ENCODE results near the gene SYT6.

Gene SYT6

GRCh38 chr1:114152508-114153260, 985 bp downstream of the SYT6 start:
- peak; percentile 43 for DNase-seq
- no CpG with 5 or more reads among the region's 89 CpGs for WGBS (ENCODE audit: extremely low coverage, insufficient coverage, low lambda C conversion rate)
- peak overlapping the region; percentile 22 for H3K4ac ChIP-seq (ENCODE audit: low read depth, low read length)
- peaks cover 14% of the 10 kb centered on the region for H3K27me3 ChIP-seq (ENCODE audit: insufficient read depth, low read length, poor library complexity)
- H2BK15ac ChIP-seq (replicated peaks; ENCODE audit: low read depth): no peak overlapping the region
- H2BK120ac ChIP-seq (ENCODE audit: low read depth, low read length): no peak overlapping the region
- H3K36me3 ChIP-seq (ENCODE audit: control insufficient read depth, insufficient read depth, low read length): no peaks in the 10 kb centered on the region
- H4K5ac ChIP-seq (ENCODE audit: low read length): no peak overlapping the region
- H3K18ac ChIP-seq (ENCODE audit: low read length): peak overlapping the region; percentile 78
- H3K56ac ChIP-seq (ENCODE audit: low read length): peak overlapping the region; percentile 86
- no peak overlapping the region for H3K27ac ChIP-seq (ENCODE audit: low read depth, low read length)
- peaks cover 1% of the 10 kb centered on the region for H3K79me1 ChIP-seq (ENCODE audit: low read length)
- H3K4me3 ChIP-seq (ENCODE audit: low read length): peak overlapping the region; percentile 43
- no peaks in the 10 kb centered on the region for H3K4me1 ChIP-seq (ENCODE audit: control insufficient read depth, low read depth, low read length)
- no peak overlapping the region for H2AK5ac ChIP-seq (ENCODE audit: low read length)
- H3K4me2 ChIP-seq (ENCODE audit: low read length): peak overlapping the region; percentile 71
- H3K79me2 ChIP-seq (ENCODE audit: control insufficient read depth, insufficient read depth, low read length): peaks cover 12% of the 10 kb centered on the region
- no peak overlapping the region for H3K23ac ChIP-seq (ENCODE audit: low read length)
- no peak overlapping the region for H2BK5ac ChIP-seq (ENCODE audit: low read length)
- peak overlapping the region; percentile 76 for H3K9ac ChIP-seq (ENCODE audit: low read length)
- peak overlapping the region; percentile 42 for H4K8ac ChIP-seq (ENCODE audit: low read depth, low read length)

GRCh38 chr1:114152089-114152507, 1.6 kb downstream of the SYT6 start:
- Histone ChIP-seq H3K4me1 (ENCODE audit: control insufficient read depth, low read depth, low read length) (no peaks in the 10 kb centered on the region), H3K79me2 (ENCODE audit: control insufficient read depth, insufficient read depth, low read length) (peaks cover 12% of the 10 kb centered on the region), H3K4me2 (ENCODE audit: low read length) (peak overlapping the region; percentile 71), H3K9ac (ENCODE audit: low read length) (peak overlapping the region; percentile 76), H3K4me3 (ENCODE audit: low read length) (peak overlapping the region; percentile 39), H3K56ac (ENCODE audit: low read length) (peak overlapping the region; percentile 86), H3K4ac (ENCODE audit: low read depth, low read length) (peak overlapping the region; percentile 19), H4K5ac (ENCODE audit: low read length) (no peak overlapping the region), H3K79me1 (ENCODE audit: low read length) (peaks cover 1% of the 10 kb centered on the region), H3K18ac (ENCODE audit: low read length) (peak overlapping the region; percentile 78), H3K27me3 (ENCODE audit: insufficient read depth, low read length, poor library complexity) (peaks cover 14% of the 10 kb centered on the region), H3K36me3 (ENCODE audit: control insufficient read depth, insufficient read depth, low read length) (no peaks in the 10 kb centered on the region), H3K23ac (ENCODE audit: low read length) (no peak overlapping the region), H2BK5ac (ENCODE audit: low read length) (no peak overlapping the region), H2BK15ac (replicated peaks; ENCODE audit: low read depth) (no peak overlapping the region), H3K27ac (ENCODE audit: low read depth, low read length) (no peak overlapping the region), H2AK5ac (ENCODE audit: low read length) (no peak overlapping the region), H4K8ac (ENCODE audit: low read depth, low read length) (no peak overlapping the region), H2BK120ac (ENCODE audit: low read depth, low read length) (no peak overlapping the region)
- DNase-seq: peak; percentile 15
- WGBS (ENCODE audit: extremely low coverage, insufficient coverage, low lambda C conversion rate): no CpG with 5 or more reads among the region's 20 CpGs

GRCh38 chr1:114150016-114150415, 3.7 kb downstream of the SYT6 start:
- DNase-seq: no peak
- H3K27ac ChIP-seq (ENCODE audit: low read depth, low read length): no peak overlapping the region
- H2BK5ac ChIP-seq (ENCODE audit: low read length): no peak overlapping the region
- H3K27me3 ChIP-seq (ENCODE audit: insufficient read depth, low read length, poor library complexity): peaks cover 14% of the 10 kb centered on the region
- no peak overlapping the region for H3K4me3 ChIP-seq (ENCODE audit: low read length)
- WGBS (ENCODE audit: extremely low coverage, insufficient coverage, low lambda C conversion rate): no CpG with 5 or more reads among the region's 2 CpGs
- no peak overlapping the region for H3K4me2 ChIP-seq (ENCODE audit: low read length)
- no peak overlapping the region for H3K4ac ChIP-seq (ENCODE audit: low read depth, low read length)
- H3K18ac ChIP-seq (ENCODE audit: low read length): no peak overlapping the region
- peaks cover 1% of the 10 kb centered on the region for H3K79me1 ChIP-seq (ENCODE audit: low read length)
- H3K36me3 ChIP-seq (ENCODE audit: control insufficient read depth, insufficient read depth, low read length): no peaks in the 10 kb centered on the region
- peaks cover 12% of the 10 kb centered on the region for H3K79me2 ChIP-seq (ENCODE audit: control insufficient read depth, insufficient read depth, low read length)
- no peak overlapping the region for H4K5ac ChIP-seq (ENCODE audit: low read length)
- H2AK5ac ChIP-seq (ENCODE audit: low read length): no peak overlapping the region
- no peak overlapping the region for H2BK15ac ChIP-seq (replicated peaks; ENCODE audit: low read depth)
- H3K56ac ChIP-seq (ENCODE audit: low read length): no peak overlapping the region
- H3K4me1 ChIP-seq (ENCODE audit: control insufficient read depth, low read depth, low read length): peaks cover 3% of the 10 kb centered on the region
- no peak overlapping the region for H3K23ac ChIP-seq (ENCODE audit: low read length)
- H3K9ac ChIP-seq (ENCODE audit: low read length): no peak overlapping the region
- H2BK120ac ChIP-seq (ENCODE audit: low read depth, low read length): no peak overlapping the region
- no peak overlapping the region for H4K8ac ChIP-seq (ENCODE audit: low read depth, low read length)

GRCh38 chr1:114149211-114149610, 4.5 kb downstream of the SYT6 start:
- peaks cover 11% of the 10 kb centered on the region for H3K27me3 ChIP-seq (ENCODE audit: insufficient read depth, low read length, poor library complexity)
- no peak overlapping the region for H3K18ac ChIP-seq (ENCODE audit: low read length)
- H3K36me3 ChIP-seq (ENCODE audit: control insufficient read depth, insufficient read depth, low read length): no peaks in the 10 kb centered on the region
- H2BK15ac ChIP-seq (replicated peaks; ENCODE audit: low read depth): no peak overlapping the region
- WGBS (ENCODE audit: extremely low coverage, insufficient coverage, low lambda C conversion rate): no CpG with 5 or more reads among the region's 6 CpGs
- H2AK5ac ChIP-seq (ENCODE audit: low read length): no peak overlapping the region
- no peak for DNase-seq
- no peak overlapping the region for H4K5ac ChIP-seq (ENCODE audit: low read length)
- peaks cover 12% of the 10 kb centered on the region for H3K79me2 ChIP-seq (ENCODE audit: control insufficient read depth, insufficient read depth, low read length)
- no peak overlapping the region for H3K4ac ChIP-seq (ENCODE audit: low read depth, low read length)
- H3K27ac ChIP-seq (ENCODE audit: low read depth, low read length): no peak overlapping the region
- H3K56ac ChIP-seq (ENCODE audit: low read length): no peak overlapping the region
- no peak overlapping the region for H3K9ac ChIP-seq (ENCODE audit: low read length)
- H3K23ac ChIP-seq (ENCODE audit: low read length): no peak overlapping the region
- H3K4me3 ChIP-seq (ENCODE audit: low read length): no peak overlapping the region
- peaks cover 1% of the 10 kb centered on the region for H3K79me1 ChIP-seq (ENCODE audit: low read length)
- H3K4me1 ChIP-seq (ENCODE audit: control insufficient read depth, low read depth, low read length): peaks cover 3% of the 10 kb centered on the region
- H2BK5ac ChIP-seq (ENCODE audit: low read length): no peak overlapping the region
- no peak overlapping the region for H4K8ac ChIP-seq (ENCODE audit: low read depth, low read length)
- H2BK120ac ChIP-seq (ENCODE audit: low read depth, low read length): no peak overlapping the region
- no peak overlapping the region for H3K4me2 ChIP-seq (ENCODE audit: low read length)

GRCh38 chr1:114145504-114146151, 8.0 kb downstream of the SYT6 start:
- Histone ChIP-seq H2BK5ac (ENCODE audit: low read length) (no peak overlapping the region), H4K8ac (ENCODE audit: low read depth, low read length) (no peak overlapping the region), H3K4me3 (ENCODE audit: low read length) (no peak overlapping the region), H3K79me2 (ENCODE audit: control insufficient read depth, insufficient read depth, low read length) (peaks cover 3% of the 10 kb centered on the region), H3K27me3 (ENCODE audit: insufficient read depth, low read length, poor library complexity) (no peaks in the 10 kb centered on the region), H2AK5ac (ENCODE audit: low read length) (no peak overlapping the region), H3K23ac (ENCODE audit: low read length) (peak overlapping the region; percentile 54), H3K4me1 (ENCODE audit: control insufficient read depth, low read depth, low read length) (peaks cover 3% of the 10 kb centered on the region), H3K27ac (ENCODE audit: low read depth, low read length) (no peak overlapping the region), H2BK120ac (ENCODE audit: low read depth, low read length) (no peak overlapping the region), H3K18ac (ENCODE audit: low read length) (no peak overlapping the region), H3K56ac (ENCODE audit: low read length) (no peak overlapping the region), H3K79me1 (ENCODE audit: low read length) (no peaks in the 10 kb centered on the region), H2BK15ac (replicated peaks; ENCODE audit: low read depth) (no peak overlapping the region), H4K5ac (ENCODE audit: low read length) (no peak overlapping the region), H3K4me2 (ENCODE audit: low read length) (no peak overlapping the region), H3K9ac (ENCODE audit: low read length) (no peak overlapping the region), H3K4ac (ENCODE audit: low read depth, low read length) (no peak overlapping the region), H3K36me3 (ENCODE audit: control insufficient read depth, insufficient read depth, low read length) (no peaks in the 10 kb centered on the region)
- no CpG with 5 or more reads among the region's 2 CpGs for WGBS (ENCODE audit: extremely low coverage, insufficient coverage, low lambda C conversion rate)
- DNase-seq: peak; percentile 80

All from mesendoderm (in vitro differentiated cells).